LNCaP clone FGC (cell line): ENCODE results near the gene CACNA2D3.

Experiments used
- DNase-seq: peaks from one replicate; pipeline ENCODE4 v3.0.0-alpha.2; 2011; ENCODE audit warnings: low read depth
- H3K4me3 ChIP-seq: 2 replicates; pipeline ENCODE4 v1.5.1; 2011; ENCODE audit warnings: mild to moderate bottlenecking, low read depth, low read length, control low read depth
- TF ChIP-seq, protein P1 (sequence below): IDR thresholded peaks from 2 replicates; pipeline ENCODE4 v1.5.1; 2012; ENCODE audit warnings: mild to moderate bottlenecking; ENCODE audit not compliant: control insufficient read depth, insufficient read depth; ENCODE audit errors: extremely low read depth

CACNA2D3 gene

DNA sequence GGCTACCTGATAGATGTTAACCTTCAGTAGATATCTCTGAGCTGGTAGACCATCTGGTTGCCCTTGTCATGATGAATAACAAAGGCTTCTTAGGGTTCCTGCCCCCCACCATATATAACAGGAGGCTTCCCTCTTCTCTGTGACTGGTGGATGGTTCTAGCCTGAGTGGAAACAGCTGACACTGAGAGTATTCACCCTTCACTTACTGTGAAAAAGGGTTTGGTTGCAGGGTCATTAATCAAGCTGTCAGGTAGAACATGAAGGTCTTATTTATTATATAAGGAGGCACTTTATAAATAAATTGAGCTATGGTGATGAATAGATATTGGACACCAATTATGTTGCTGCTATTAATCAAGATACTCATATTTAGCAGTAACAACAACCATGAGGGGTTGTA is 58.6 kb downstream of the CACNA2D3 start:
- no peak for DNase-seq
- no peak overlapping the region for H3K4me3 ChIP-seq
- TF ChIP-seq, protein P1, sequence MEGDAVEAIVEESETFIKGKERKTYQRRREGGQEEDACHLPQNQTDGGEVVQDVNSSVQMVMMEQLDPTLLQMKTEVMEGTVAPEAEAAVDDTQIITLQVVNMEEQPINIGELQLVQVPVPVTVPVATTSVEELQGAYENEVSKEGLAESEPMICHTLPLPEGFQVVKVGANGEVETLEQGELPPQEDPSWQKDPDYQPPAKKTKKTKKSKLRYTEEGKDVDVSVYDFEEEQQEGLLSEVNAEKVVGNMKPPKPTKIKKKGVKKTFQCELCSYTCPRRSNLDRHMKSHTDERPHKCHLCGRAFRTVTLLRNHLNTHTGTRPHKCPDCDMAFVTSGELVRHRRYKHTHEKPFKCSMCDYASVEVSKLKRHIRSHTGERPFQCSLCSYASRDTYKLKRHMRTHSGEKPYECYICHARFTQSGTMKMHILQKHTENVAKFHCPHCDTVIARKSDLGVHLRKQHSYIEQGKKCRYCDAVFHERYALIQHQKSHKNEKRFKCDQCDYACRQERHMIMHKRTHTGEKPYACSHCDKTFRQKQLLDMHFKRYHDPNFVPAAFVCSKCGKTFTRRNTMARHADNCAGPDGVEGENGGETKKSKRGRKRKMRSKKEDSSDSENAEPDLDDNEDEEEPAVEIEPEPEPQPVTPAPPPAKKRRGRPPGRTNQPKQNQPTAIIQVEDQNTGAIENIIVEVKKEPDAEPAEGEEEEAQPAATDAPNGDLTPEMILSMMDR: no peak

DNA sequence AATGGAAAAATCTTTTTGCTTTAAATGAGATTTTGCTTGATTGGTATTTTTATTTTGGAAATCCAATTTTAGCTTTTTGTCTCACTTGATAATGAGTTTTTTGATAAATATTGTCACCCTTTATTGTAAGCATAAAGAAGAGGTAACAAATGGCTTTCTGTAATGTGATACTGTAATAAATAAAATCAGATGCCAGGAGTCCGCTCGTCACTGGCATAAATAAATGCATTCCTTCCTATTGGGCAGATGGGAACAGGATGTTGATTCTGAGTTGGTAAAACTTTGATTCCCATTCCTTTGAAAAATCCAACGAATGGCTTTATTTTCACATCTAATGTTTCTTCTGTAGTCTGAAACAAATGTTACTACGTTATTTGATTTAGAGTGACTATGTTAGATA is 59.9 kb downstream of the CACNA2D3 start:
- DNase-seq: no peak
- TF ChIP-seq, protein P1: no peak
- no peak overlapping the region for H3K4me3 ChIP-seq

DNA sequence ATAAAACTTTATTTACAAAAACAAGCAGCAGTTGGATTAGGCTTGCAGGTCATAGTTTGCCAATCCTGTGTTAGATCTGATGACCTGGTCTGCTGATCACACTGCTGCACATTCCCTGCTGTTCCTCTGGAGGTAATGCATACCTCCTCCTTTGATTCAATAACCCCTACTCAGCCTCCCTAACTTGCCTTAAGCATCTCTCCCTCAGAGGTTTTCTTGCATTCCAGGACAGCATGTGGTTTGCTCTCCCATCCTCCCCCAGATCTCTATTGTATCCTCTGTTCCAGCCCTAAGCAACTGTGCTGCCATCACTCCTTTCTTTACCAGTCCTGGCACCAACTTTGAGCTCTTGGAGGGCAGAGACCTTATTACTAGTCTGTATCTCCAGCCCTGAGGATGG is 63.4 kb downstream of the CACNA2D3 start:
- TF ChIP-seq, protein P1: no peak
- no peak overlapping the region for H3K4me3 ChIP-seq
- no peak for DNase-seq

DNA sequence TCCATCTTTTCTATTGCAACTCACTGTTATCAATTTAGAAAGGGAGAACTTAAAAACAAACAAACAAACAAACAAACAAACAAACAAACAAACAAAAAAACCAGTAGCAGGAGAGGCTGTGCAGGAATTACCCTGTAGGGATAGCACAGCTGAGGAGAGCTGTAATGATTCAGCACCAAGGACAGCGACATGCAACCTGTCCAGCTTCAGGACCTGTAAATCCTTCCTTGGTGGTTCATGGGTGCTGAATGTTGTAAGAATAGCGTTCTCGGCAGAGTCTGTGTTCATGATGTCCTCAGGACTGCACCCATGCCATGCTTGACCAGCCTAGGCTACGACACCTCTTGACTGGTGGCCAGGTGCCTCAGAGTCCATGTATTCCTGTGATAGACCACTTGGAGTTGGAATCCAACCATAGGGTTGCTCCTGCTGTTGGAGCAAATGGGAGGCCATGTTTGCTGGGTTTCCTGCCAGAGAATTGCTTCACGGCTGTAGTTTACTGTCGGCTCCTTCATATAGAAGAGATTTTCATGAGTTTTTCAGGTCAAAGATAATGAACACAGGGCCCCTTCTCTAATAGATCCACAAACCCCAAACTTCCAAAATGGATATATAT is 65.9 kb downstream of the CACNA2D3 start:
- H3K4me3 ChIP-seq: no peak overlapping the region
- TF ChIP-seq, protein P1: no peak
- DNase-seq: peak; percentile 73

DNA sequence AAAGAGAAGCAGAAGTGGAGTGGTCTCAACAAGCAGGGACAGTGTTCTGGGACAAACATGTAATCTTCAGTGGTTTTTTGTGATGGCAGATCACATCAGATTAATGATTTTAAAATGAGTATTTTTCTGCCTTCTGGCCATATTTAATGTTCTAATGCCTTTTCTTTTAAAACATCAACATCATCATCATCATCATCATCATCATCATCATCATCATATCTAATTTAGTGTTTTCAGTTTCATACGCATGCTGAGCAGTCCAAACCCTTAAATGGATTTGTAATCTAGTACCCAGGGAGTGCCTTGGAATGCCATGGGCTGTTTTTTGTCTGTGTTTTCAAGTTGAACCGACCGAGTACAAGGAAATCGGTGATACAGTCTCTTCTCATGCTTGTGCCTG is 68.9 kb downstream of the CACNA2D3 start:
- TF ChIP-seq, protein P1: no peak
- no peak overlapping the region for H3K4me3 ChIP-seq
- no peak for DNase-seq

DNA sequence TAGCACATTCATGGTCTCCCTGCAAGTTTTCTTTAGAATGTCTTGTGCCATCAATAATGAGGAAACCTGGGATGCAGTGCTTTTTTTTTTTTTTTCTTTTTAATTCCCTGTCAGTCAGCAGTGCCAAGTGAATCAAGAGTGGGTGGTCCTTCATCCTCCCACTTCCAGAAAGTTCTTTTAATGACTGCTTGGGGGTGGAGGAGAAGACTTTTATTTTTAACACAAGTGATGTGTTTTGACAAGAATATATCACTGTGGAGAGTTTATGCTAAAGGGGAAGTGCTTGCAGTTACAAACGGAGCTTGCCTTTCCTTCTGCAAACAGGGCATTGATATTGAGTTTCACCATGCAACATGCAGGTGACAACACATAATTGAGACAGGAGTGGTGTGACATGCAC is 69.7 kb downstream of the CACNA2D3 start:
- TF ChIP-seq, protein P1: no peak
- no peak for DNase-seq
- H3K4me3 ChIP-seq: no peak overlapping the region

DNA sequence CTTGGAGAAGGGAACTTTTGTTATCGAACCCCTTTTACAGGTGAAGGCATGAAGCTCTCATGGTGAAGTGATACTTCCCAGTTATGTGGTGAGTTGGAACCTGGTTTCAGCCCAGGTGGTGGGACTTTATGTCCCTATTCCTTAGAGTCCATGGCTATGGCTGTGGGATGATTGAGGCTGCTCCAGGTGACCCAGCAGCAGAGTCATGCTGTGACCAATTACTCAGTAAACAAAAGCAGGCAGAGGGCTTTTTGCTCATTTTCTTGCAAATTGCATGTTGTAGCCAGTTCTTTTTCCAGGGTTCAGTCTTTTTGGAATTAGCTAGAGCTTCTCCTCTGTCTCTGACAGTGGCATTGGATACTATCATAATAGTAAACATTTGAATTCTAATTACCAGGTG is 70.7 kb downstream of the CACNA2D3 start:
- TF ChIP-seq, protein P1: no peak
- no peak for DNase-seq
- H3K4me3 ChIP-seq: no peak overlapping the region
